ENCODE measurements around the gene TMEM220. TPM values are rescaled to one million over a fixed set of nuclear protein-coding genes. Genes with fewer than 3 reads are reported as not detected.

Gene TMEM220
- total RNA-seq, 1 experiment from 2014 or later = not detected

DNA sequence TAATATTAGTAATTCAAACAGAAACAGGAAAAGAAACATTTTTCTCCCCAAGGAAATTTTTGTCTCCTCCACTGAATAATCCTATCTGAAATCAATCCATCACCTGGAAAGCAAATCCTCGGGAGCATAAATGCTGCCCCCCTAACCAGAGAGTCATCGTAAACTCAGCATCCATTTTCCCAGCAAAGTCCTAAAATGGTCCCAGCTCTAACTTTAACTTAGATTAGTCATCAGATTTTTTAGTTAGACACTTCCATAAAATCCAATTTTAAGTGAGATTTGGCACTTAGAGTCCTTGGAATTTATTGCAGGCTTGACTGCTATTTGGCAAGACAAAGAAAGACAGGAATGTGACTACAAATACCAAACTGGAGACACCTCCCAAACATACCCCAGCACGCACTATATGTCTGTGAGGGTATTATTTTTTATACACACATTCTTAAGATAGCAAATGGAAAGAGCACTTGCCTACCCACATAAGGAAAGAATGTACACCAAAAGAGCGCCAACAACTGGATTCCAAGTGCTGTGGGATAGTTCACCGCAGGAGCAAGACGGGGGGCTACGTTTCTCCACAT lies 47.9 kb downstream of the TMEM220 start:
- Mint-ChIP-seq H3K27me3 (ENCODE audit: unreplicated experiment) (no peaks in the 10 kb centered on the region), H3K4me3 (ENCODE audit: low read depth, unreplicated experiment) (no peak overlapping the region), H3K4me1 (ENCODE audit: low read depth, unreplicated experiment) (no peaks in the 10 kb centered on the region), H3K27ac (ENCODE audit: unreplicated experiment) (no peak overlapping the region), H3K9me3 (ENCODE audit: low read depth, unreplicated experiment) (no peaks in the 10 kb centered on the region), H3K36me3 (ENCODE audit: insufficient read depth, unreplicated experiment) (peaks cover 10% of the 10 kb centered on the region)
- TF ChIP-seq, protein P1, sequence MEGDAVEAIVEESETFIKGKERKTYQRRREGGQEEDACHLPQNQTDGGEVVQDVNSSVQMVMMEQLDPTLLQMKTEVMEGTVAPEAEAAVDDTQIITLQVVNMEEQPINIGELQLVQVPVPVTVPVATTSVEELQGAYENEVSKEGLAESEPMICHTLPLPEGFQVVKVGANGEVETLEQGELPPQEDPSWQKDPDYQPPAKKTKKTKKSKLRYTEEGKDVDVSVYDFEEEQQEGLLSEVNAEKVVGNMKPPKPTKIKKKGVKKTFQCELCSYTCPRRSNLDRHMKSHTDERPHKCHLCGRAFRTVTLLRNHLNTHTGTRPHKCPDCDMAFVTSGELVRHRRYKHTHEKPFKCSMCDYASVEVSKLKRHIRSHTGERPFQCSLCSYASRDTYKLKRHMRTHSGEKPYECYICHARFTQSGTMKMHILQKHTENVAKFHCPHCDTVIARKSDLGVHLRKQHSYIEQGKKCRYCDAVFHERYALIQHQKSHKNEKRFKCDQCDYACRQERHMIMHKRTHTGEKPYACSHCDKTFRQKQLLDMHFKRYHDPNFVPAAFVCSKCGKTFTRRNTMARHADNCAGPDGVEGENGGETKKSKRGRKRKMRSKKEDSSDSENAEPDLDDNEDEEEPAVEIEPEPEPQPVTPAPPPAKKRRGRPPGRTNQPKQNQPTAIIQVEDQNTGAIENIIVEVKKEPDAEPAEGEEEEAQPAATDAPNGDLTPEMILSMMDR (IDR thresholded peaks at IDR 0.05; ENCODE audit: unreplicated experiment) = no peak
- CTCF ChIA-PET = interaction anchor here (0.6 kb wide), 1 partner anchor 11 kb away, joined by 6 read pairs; no protein-coding TSS in a partner anchor
- no TSS peak for BruUV-seq (replicated peaks)
- no peak for DNase-seq
- intact Hi-C loops (cut with micrococcal nuclease; ENCODE audit: unreplicated experiment) = no loop called here

DNA sequence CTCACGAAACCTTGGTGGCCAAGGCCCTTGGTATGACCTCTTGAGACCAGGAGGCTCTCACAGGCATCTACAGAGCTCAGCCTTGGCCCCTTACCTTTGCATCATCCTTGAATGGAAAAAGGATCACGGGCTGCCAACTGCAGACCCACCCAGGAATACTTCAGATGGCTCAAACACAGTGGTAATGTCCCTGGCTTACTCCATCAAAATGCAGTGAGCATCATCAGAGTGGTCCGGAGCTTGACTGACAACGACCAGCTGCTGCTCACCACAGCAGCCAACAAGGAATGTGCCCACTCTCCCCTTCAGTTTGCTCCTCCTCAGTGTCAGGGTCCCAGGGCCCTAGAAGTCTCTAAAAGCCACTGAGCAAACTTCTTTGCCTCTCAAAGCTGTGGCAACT lies 55.1 kb downstream of the TMEM220 start:
- H3K4me3 Mint-ChIP-seq (ENCODE audit: low read depth, unreplicated experiment) = no peak overlapping the region
- no TSS peak for BruUV-seq (replicated peaks)

DNA sequence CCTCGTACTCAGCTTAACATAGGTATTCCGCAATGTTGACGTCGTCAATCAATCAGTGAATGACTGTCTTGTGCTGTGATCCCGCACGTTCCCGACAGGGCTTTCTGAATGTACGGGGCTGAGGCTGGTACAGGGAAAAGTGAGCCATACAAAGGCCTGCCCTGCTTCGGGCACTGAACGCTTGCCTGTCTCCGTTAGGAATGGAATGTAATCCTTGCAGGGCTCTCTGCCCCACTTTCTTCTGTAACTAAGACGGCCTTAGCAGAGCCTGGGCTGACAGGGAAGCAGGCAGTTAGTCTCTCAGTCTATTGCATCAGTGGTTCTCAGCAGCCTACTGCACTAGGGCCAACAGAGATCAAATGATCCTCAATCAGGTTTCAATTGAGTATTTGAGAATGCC lies 56.5 kb downstream of the TMEM220 start:
- peaks cover 4% of the 10 kb centered on the region for H3K36me3 Mint-ChIP-seq (ENCODE audit: insufficient read depth, unreplicated experiment)
- no peak overlapping the region for H3K4me3 Mint-ChIP-seq (ENCODE audit: low read depth, unreplicated experiment)
- TF ChIP-seq, protein P1 (IDR thresholded peaks at IDR 0.05; ENCODE audit: unreplicated experiment) = no peak
- BruUV-seq (replicated peaks) = no TSS peak
- no peaks in the 10 kb centered on the region for H3K27me3 Mint-ChIP-seq (ENCODE audit: unreplicated experiment)
- no peak for DNase-seq
- no peak overlapping the region for H3K27ac Mint-ChIP-seq (ENCODE audit: unreplicated experiment)
- H3K4me1 Mint-ChIP-seq (ENCODE audit: low read depth, unreplicated experiment) = no peaks in the 10 kb centered on the region
- intact Hi-C loops (cut with micrococcal nuclease; ENCODE audit: unreplicated experiment) = no loop called here
- no peaks in the 10 kb centered on the region for H3K9me3 Mint-ChIP-seq (ENCODE audit: low read depth, unreplicated experiment)
- CTCF ChIA-PET = no interaction called here

More for the DNA sequence above, 55.1 kb downstream of the TMEM220 start:
- H3K36me3 Mint-ChIP-seq (ENCODE audit: insufficient read depth, unreplicated experiment) = peaks cover 4% of the 10 kb centered on the region
- CTCF ChIA-PET = no interaction called here
- TF ChIP-seq, protein P1 (IDR thresholded peaks at IDR 0.05; ENCODE audit: unreplicated experiment) = no peak
- no peaks in the 10 kb centered on the region for H3K9me3 Mint-ChIP-seq (ENCODE audit: low read depth, unreplicated experiment)
- no peaks in the 10 kb centered on the region for H3K4me1 Mint-ChIP-seq (ENCODE audit: low read depth, unreplicated experiment)
- no peak for DNase-seq
- H3K27ac Mint-ChIP-seq (ENCODE audit: unreplicated experiment) = no peak overlapping the region
- intact Hi-C loops (cut with micrococcal nuclease; ENCODE audit: unreplicated experiment) = no loop called here
- no peaks in the 10 kb centered on the region for H3K27me3 Mint-ChIP-seq (ENCODE audit: unreplicated experiment)

DNA sequence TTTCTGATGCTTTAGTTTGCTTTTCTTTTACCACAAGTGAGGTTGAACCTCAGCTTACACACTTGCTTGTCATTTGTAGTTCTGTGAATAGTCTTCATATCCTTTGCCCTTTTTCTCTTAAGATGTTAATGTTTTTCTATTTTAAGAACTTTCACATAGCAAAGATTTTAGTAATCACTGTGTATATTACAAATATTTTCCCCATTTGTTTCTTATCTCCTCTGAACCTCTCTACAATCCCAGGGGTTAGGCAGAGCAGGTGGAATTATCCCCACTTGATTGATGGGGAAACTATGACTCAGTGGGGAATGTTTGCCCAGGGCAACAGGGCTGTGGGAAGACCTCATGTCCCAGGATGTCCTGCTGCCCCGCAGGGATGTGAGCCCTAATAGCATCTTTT lies 61.0 kb downstream of the TMEM220 start:
- H3K9me3 Mint-ChIP-seq (ENCODE audit: low read depth, unreplicated experiment) = no peaks in the 10 kb centered on the region
- CTCF ChIA-PET = interaction anchor here (0.7 kb wide), 1 partner anchor 721 kb away, joined by 4 read pairs; no protein-coding TSS in a partner anchor
- TF ChIP-seq, protein P1 (IDR thresholded peaks at IDR 0.05; ENCODE audit: unreplicated experiment) = no peak
- H3K27me3 Mint-ChIP-seq (ENCODE audit: unreplicated experiment) = no peaks in the 10 kb centered on the region
- no peak overlapping the region for H3K27ac Mint-ChIP-seq (ENCODE audit: unreplicated experiment)
- H3K4me1 Mint-ChIP-seq (ENCODE audit: low read depth, unreplicated experiment) = no peaks in the 10 kb centered on the region
- H3K4me3 Mint-ChIP-seq (ENCODE audit: low read depth, unreplicated experiment) = no peak overlapping the region
- H3K36me3 Mint-ChIP-seq (ENCODE audit: insufficient read depth, unreplicated experiment) = peaks cover 4% of the 10 kb centered on the region
- DNase-seq = no peak
- intact Hi-C loops (cut with micrococcal nuclease; ENCODE audit: unreplicated experiment) = no loop called here
- no TSS peak for BruUV-seq (replicated peaks)
